ENCODE results near the gene AMHR2.
"Not testable (repeated sequence)": the region's sequence is repeated elsewhere in the genome, so short reads cannot be mapped to it uniquely, and the experiment has no call there.

AMHR2 gene

GRCh38 chr12:53441040-53441833 is 17.6 kb downstream of the AMHR2 start, which contains the start of gene PRR13:
TSS of gene PRR13 (plus strand) at chr12:53441734. CDS start at chr12:53442715, 981 bp downstream.
- DNase-seq: peak; percentile 100
- no peaks in the 10 kb centered on the region for H3K27me3 ChIP-seq (replicated peaks; ENCODE audit: insufficient read depth, low read length)
- peak within 1 kb of the TSS; percentile 84 for H3K4me2 ChIP-seq (ENCODE audit: low read depth, low read length)
- H3K4me3 ChIP-seq (ENCODE audit: low read length): peak within 1 kb of the TSS; percentile 94
- peaks cover 6% of the 10 kb centered on the region for H3F3A ChIP-seq (ENCODE audit: insufficient read depth, low read length)
- peaks cover 40% of the 10 kb centered on the region for H3K79me2 ChIP-seq (ENCODE audit: low read length)
- no peaks in the 10 kb centered on the region; the same call in 1 of the 2 replicates for H3K36me3 ChIP-seq (replicated peaks; ENCODE audit: insufficient read depth, low read length)
- H3K9me3 ChIP-seq (replicated peaks; ENCODE audit: insufficient read depth, low read length): no peaks in the 10 kb centered on the region
- peak within 1 kb of the TSS; percentile 67; the same call in 1 of the 2 replicates for H3K27ac ChIP-seq (ENCODE audit: low read length)
- H3K9me2 ChIP-seq (replicated peaks; ENCODE audit: insufficient read depth, low read length): no peaks in the 10 kb centered on the region
- H2AFZ ChIP-seq (ENCODE audit: low read length): peak within 1 kb of the TSS; percentile 84
- no peak for TF ChIP-seq EZH2phosphoT487 (IDR thresholded peaks at IDR 0.05; ENCODE audit: low read length)
- no peak for TF ChIP-seq CTCF (IDR thresholded peaks at IDR 0.05; ENCODE audit: low read length)
- TF ChIP-seq EZH2 (optimal IDR thresholded peaks at IDR 0.05; ENCODE audit: low read depth, low read length): no peak
- H3K4me1 ChIP-seq (ENCODE audit: low read length): 0 out of 2 replicates have a peak, but pooled peaks cover 4% of the 10 kb centered on the region
- no peaks in the 10 kb centered on the region for H4K20me1 ChIP-seq (ENCODE audit: insufficient read depth, low read length)
- peak within 1 kb of the TSS; percentile 73 for H3K9ac ChIP-seq (ENCODE audit: low read length)

GRCh38 chr12:53443955-53444354 is 20.3 kb downstream of the AMHR2 start:
- no peak for DNase-seq
- Histone ChIP-seq H3K4me2 (ENCODE audit: low read depth, low read length) (no peak overlapping the region), H3K9ac (ENCODE audit: low read length) (no peak overlapping the region), H4K20me1 (ENCODE audit: insufficient read depth, low read length) (no peaks in the 10 kb centered on the region), H3K27ac (ENCODE audit: low read length) (no peak overlapping the region), H2AFZ (ENCODE audit: low read length) (no peak overlapping the region), H3K79me2 (ENCODE audit: low read length) (peaks cover 44% of the 10 kb centered on the region), H3K27me3 (replicated peaks; ENCODE audit: insufficient read depth, low read length) (no peaks in the 10 kb centered on the region), H3K9me3 (replicated peaks; ENCODE audit: insufficient read depth, low read length) (no peaks in the 10 kb centered on the region), H3F3A (ENCODE audit: insufficient read depth, low read length) (peaks cover 6% of the 10 kb centered on the region), H3K36me3 (replicated peaks; ENCODE audit: insufficient read depth, low read length) (no peaks in the 10 kb centered on the region; the same call in 1 of the 2 replicates), H3K4me3 (ENCODE audit: low read length) (no peak overlapping the region), H3K4me1 (ENCODE audit: low read length) (0 out of 2 replicates have a peak, but pooled peaks cover 4% of the 10 kb centered on the region), H3K9me2 (replicated peaks; ENCODE audit: insufficient read depth, low read length) (no peaks in the 10 kb centered on the region)
- TF ChIP-seq CTCF (IDR thresholded peaks at IDR 0.05; ENCODE audit: low read length): no peak
- TF ChIP-seq EZH2phosphoT487 (IDR thresholded peaks at IDR 0.05; ENCODE audit: low read length): no peak
- TF ChIP-seq EZH2 (optimal IDR thresholded peaks at IDR 0.05; ENCODE audit: low read depth, low read length): no peak

- H3K79me2 ChIP-seq (ENCODE audit: low read length): peaks cover 44% of the 10 kb centered on the region
- not testable (repeated sequence) for H3K36me3 ChIP-seq (replicated peaks; ENCODE audit: insufficient read depth, low read length); H3K27ac ChIP-seq (ENCODE audit: low read length); H3K4me1 ChIP-seq (ENCODE audit: low read length); H3F3A ChIP-seq (ENCODE audit: insufficient read depth, low read length); H4K20me1 ChIP-seq (ENCODE audit: insufficient read depth, low read length); H3K9me3 ChIP-seq (replicated peaks; ENCODE audit: insufficient read depth, low read length); H3K9me2 ChIP-seq (replicated peaks; ENCODE audit: insufficient read depth, low read length); H2AFZ ChIP-seq (ENCODE audit: low read length); DNase-seq; H3K4me2 ChIP-seq (ENCODE audit: low read depth, low read length); H3K9ac ChIP-seq (ENCODE audit: low read length); H3K4me3 ChIP-seq (ENCODE audit: low read length); H3K27me3 ChIP-seq (replicated peaks; ENCODE audit: insufficient read depth, low read length)
Observed at GRCh38 chr12:53444593-53445325, 21.1 kb downstream of the AMHR2 start.
